Breast epithelium (tissue), 3 donors: Measurements from ENCODE around the gene CLDN2.

Source experiments
- CTCF ChIP-seq, 3 donors: fragments of 450-650 bp; IDR thresholded peaks; one replicate each; pipeline ENCODE4 v1.5.1; 2016 to 2017; ENCODE audit warnings: antibody characterized with exemption in 3 of 3, mild to moderate bottlenecking in 3 of 3, moderate library complexity in 3 of 3
- POLR2A ChIP-seq: fragments of 450-650 bp; IDR thresholded peaks from one replicate; pipeline ENCODE4 v1.6.1; 2016; ENCODE audit warnings: antibody characterized with exemption, mild to moderate bottlenecking, moderate library complexity
- POLR2AphosphoS5 ChIP-seq, 3 donors: sonication (generic); formaldehyde crosslinking; IDR thresholded peaks; one replicate each; pipeline ENCODE4 v1.6.1; 2017; ENCODE audit warnings: antibody characterized with exemption in 3 of 3

GRCh38 chrX:106951230-106951629 is 31.0 kb downstream of the CLDN2 start:
- TF ChIP-seq CTCF (IDR thresholded peaks at IDR 0.05) (no peak), POLR2AphosphoS5 (IDR thresholded peaks at IDR 0.05) (no peak), POLR2A (no peak)
